ENCODE data around the gene ALCAM. TPM values are rescaled to one million over a fixed set of nuclear protein-coding genes. Genes with fewer than 3 reads are reported as not detected.

ALCAM gene
- total RNA-seq, 1 experiment from 2014 or later: 36.9 TPM

DNA sequence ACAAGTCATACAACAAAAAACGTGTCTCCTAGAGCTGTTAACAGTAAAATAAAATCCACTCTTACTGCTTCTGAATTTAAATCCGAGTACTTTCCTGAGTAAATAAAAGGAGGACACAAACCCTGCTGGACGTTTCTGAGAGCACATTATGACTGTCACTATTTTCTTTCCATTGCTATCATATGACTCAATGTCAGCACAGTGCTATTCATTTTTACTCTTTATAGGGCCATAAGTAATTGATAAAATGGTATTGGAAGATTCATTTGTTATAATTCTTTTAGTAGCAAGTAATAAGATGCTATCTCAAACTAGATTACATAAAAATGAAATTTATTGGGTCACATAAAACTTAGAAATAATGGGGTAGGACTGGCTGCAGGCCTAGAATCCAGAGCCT, 68.6 kb downstream of the ALCAM start:
- no peak for DNase-seq
- no peak overlapping the region for H3K4me3 ChIP-seq
- H3K36me3 ChIP-seq: no peaks in the 10 kb centered on the region
- H3K9me3 ChIP-seq: no peaks in the 10 kb centered on the region
- H3K27me3 ChIP-seq: no peaks in the 10 kb centered on the region

DNA sequence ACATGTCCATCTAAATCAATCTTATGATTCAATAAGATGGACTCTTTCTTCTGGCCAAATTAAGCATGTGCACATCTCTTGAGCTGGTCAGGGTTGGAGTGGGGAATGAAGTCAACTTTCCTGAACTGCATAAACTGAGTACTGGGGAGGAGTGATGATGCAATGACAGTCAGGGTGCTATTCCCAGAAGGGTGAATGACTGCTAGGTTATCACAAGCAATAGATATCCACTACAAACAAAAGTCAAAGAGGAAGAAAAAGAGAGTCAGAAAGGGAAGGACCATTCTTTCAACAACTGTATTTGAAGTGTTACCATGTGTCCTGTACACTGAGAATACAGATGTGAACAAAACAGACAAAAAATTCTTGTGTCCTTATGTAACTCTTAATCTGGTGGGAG, 70.0 kb downstream of the ALCAM start:
- Histone ChIP-seq H3K36me3 (no peaks in the 10 kb centered on the region), H3K27me3 (no peaks in the 10 kb centered on the region), H3K9me3 (no peaks in the 10 kb centered on the region), H3K4me3 (no peak overlapping the region)
- no peak for DNase-seq

DNA sequence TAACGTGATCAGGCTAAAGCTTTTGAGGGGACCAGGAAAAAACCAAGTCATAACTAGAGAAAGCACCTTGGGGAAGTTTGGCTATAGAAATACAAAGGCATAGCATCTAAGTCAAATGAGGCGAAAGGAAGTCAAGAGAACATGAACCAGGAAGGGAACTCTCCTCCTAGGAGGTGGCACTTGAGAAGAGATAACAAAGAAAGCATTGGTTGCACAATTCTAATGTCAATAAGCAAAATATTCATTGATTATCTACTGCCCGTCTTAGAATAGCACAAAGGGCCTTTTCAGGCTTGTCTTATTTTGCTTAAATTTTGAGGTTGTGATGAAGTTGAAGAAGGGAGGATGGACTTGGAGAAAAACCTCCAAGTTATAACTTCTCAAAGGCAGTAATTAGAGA, 73.4 kb downstream of the ALCAM start:
- H3K27me3 ChIP-seq: no peaks in the 10 kb centered on the region
- peaks cover 3% of the 10 kb centered on the region; the same call in 1 of the 2 replicates for H3K36me3 ChIP-seq
- peaks cover 4% of the 10 kb centered on the region for H3K9me3 ChIP-seq
- H3K4me3 ChIP-seq: no peak overlapping the region
- DNase-seq: no peak

DNA sequence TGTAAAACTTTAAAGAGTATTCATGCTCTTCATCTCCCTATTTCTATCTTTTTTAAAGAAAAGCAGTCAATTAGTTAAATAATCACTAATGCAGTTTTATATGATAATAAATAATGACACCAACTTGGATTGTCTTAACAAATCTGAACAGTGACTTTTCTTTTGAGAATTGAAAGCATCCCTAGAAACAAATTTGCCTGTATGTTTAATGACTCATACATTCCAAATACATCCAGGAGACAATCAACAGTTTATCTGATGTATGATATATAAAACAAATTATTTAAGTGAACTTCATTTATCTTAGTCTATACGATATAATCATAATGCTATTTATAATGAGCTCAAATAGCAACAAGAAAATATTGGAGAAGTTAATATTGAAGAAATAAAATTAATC, 78.0 kb downstream of the ALCAM start:
- H3K36me3 ChIP-seq: peaks cover 3% of the 10 kb centered on the region; the same call in 1 of the 2 replicates
- H3K4me3 ChIP-seq: no peak overlapping the region
- H3K27me3 ChIP-seq: no peaks in the 10 kb centered on the region
- no peak for DNase-seq
- peaks cover 4% of the 10 kb centered on the region for H3K9me3 ChIP-seq

DNA sequence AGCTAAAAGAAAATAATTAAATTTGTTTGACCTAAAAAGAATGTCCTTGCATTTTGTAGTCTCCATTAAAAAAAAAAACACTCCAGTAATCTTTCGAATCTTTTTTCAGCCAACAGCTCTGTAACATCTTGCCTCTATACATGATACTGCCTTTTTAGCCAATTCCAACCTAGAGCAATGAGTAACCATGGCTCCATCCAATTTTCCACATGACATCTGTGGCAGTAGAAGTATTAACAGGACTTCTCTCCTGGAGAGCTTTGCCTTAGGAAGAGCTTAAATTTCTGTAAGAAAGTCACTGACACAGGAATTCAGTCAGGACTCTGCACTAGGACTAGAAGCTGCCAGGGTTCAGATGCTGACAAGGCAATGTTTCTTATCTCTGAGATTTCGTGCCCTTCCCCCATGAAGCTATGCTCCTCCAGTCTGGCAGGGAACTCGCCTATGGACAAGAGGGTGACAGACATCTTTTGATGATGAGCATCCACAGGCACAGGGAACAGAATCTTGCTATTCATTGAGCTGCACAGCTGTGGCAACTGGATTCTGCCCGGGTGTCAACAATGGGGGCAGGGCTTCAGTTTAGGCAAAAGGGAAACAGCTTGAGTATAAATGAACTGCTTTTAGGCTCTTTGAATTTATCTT, 81.8 kb downstream of the ALCAM start:
- Histone ChIP-seq H3K27me3 (no peaks in the 10 kb centered on the region), H3K9me3 (peaks cover 7% of the 10 kb centered on the region), H3K36me3 (peaks cover 3% of the 10 kb centered on the region; the same call in 1 of the 2 replicates), H3K4me3 (no peak overlapping the region)
- no peak for DNase-seq

DNA sequence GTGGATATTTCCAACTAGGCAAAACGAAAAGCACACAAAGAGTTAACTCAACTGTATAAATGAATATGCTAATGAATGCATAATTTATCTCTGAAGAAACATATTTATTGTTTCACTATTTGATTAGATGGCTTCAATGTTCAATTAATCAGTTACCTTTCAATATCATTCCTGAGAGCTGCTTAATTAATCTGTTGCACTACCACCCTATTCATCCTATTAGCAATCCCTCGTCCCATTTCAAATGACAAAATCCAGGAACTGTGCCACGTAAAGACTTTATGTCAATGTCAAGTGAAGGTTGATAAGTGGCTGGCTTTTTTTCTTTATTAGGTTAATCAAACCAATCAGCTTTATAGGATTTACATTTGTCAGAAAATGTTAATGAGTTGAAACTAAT, 82.7 kb downstream of the ALCAM start:
- no peaks in the 10 kb centered on the region for H3K27me3 ChIP-seq
- H3K9me3 ChIP-seq: peaks cover 3% of the 10 kb centered on the region; the same call in 1 of the 2 replicates
- no peak for DNase-seq
- no peak overlapping the region for H3K4me3 ChIP-seq
- H3K36me3 ChIP-seq: no peaks in the 10 kb centered on the region

DNA sequence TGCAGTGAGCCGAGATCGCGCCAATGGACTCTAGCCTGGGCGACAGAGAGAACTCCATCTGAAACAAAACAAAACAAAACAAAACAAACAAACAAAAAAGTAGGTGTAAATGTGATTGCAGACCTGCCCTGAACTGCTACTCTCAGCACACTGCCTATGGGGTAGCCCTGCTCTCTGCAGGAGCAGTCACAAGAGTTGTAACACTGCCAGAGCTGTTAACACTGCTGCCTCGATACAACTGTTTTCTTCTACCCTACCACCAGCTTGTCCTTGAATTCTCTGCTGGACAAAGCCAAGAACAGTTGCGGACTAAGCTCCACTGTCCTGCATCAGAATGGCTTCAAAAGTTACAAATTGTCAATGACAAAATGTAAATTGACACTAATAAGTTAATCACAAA, 89.3 kb downstream of the ALCAM start:
- DNase-seq: no peak
- Histone ChIP-seq H3K27me3 (no peaks in the 10 kb centered on the region), H3K36me3 (no peaks in the 10 kb centered on the region), H3K9me3 (peaks cover 3% of the 10 kb centered on the region; the same call in 1 of the 2 replicates), H3K4me3 (no peak overlapping the region)

DNA sequence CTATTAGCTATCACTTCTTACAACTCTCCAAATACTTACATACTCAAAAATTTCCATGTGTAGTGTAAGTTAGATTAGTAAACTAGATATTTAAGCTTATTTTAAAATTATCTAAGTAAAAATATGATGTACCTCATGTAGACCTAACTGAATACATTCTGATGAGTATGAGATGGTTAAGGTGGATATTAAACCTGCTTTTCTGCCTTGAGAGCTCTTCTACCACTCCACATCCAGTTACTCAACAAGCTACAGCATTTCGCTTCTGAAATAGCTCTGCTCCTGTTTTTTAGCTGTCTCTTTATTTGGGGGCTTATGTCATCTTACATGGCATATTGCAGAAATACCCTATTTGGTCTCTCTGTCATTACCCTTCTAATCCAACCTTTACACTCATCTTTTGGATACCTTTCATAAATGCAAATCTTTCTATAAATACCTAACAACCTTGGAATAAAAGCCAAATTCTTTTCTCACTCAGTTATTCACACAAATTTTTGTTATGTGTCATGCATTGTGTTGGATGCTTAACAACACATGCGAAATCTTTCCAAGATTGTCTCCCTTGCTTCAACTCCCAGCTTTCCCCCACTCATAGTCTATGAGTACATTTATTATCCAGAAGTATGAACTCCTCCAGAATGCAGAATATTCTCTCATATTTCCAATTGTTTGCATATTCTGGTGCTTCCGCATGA, 92.0 kb downstream of the ALCAM start:
- Histone ChIP-seq H3K36me3 (no peaks in the 10 kb centered on the region), H3K9me3 (no peaks in the 10 kb centered on the region), H3K27me3 (no peaks in the 10 kb centered on the region), H3K4me3 (no peak overlapping the region)
- no peak for DNase-seq

DNA sequence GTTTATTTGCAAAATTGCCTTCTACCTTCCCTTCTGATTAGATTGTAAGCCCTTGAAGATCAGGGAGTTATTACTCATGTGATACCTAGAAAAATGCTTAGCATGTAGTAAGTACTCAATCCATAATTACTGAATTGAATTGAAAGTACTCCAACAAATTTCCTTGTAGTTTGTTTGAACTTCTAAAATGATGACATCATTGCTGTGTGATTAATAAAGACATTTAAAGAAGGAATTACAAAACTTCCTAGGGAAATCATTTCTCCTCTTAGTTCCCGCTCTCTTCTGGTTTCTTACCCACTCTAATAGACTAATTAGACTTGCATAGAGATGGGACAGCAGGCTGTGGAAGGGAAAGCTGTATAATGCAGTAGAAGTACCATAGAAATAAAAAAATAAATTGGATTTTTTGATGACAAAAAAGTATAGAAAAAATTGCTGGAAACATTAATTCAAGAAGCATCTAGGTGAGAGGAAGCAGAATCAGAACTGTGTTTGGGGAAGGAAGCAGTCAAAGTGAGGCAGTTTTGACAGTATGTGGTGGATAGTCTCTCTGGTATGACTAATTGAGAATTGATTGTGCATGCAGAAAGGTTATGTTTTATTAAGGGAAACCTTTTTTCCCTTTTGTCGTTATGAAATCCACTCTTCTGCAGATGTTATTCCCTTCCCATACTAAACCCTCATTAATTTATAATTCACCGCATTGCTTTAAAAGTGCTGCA, 93.0 kb downstream of the ALCAM start:
- no peaks in the 10 kb centered on the region for H3K27me3 ChIP-seq
- no peaks in the 10 kb centered on the region for H3K36me3 ChIP-seq
- no peak overlapping the region for H3K4me3 ChIP-seq
- no peaks in the 10 kb centered on the region for H3K9me3 ChIP-seq
- no peak for DNase-seq

DNA sequence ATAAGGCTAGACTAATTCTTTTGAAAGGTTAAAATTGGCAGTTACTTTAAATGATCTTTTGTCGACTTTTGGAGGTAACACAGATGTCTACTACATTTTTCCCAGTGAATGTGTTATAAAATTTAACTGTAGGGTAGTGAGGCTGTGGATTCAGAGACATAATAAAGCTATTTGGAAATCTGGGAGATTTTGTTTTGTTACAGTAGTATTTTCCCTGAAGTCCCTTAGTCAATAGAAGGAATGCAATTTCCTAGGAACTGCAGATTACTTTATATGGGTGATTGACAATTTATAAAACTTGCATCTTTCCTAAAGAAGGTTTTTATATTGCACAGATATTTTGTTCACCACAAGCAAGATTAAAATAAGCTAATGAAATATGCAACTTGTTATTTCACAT, 96.9 kb downstream of the ALCAM start:
- no peaks in the 10 kb centered on the region for H3K36me3 ChIP-seq
- no peaks in the 10 kb centered on the region for H3K9me3 ChIP-seq
- no peaks in the 10 kb centered on the region for H3K27me3 ChIP-seq
- DNase-seq: no peak
- no peak overlapping the region for H3K4me3 ChIP-seq

DNA sequence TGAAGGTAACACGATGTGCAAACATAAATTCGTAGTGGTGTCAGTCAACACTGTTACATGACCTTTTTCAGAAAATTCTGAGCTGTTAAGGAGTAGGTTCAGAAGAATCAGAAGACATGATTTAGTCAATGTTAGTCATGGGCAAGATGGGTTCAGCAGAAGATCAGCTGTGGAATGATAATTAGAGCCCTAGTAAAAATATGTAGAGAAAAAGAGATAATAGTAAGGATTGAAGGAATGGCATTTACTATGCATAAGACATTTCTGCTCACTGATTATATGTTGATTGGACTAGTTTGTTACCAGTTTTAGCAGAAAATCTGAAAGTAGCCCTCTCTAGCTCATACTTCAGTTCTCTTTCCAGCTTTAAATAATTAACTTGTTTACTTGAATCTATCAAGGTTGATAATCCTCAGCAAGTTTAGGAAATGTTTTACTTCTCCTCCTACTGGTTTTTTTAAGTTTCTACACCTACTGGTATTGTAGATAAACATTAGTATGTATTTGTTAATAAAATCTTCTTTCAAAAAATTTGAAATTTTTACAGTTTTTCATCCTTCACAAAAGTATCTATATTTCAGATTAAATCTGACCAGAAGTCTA, 98.6 kb downstream of the ALCAM start:
- H3K4me3 ChIP-seq: no peak overlapping the region
- DNase-seq: no peak
- H3K9me3 ChIP-seq: no peaks in the 10 kb centered on the region
- H3K36me3 ChIP-seq: no peaks in the 10 kb centered on the region
- H3K27me3 ChIP-seq: no peaks in the 10 kb centered on the region

DNA sequence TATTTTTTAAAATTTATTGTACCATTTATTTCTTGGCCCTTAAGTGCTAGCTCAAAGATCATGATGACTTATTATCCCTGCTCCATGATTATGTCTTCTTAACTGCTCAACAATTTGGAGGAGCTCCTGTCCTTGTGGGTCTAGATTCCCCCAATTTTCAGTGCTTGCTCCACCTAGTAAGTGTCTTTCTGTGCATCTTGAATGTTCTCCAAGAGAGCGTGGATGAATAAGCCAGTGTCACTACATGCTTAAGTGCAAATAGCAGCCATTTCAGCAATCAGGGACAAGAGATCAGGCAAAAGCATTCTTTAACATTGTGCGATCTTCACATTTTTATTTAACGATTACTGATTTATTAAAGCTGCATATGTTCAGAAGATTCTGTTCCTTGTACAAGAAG, 99.4 kb downstream of the ALCAM start:
- no peak overlapping the region for H3K4me3 ChIP-seq
- no peaks in the 10 kb centered on the region for H3K9me3 ChIP-seq
- no peak for DNase-seq
- no peaks in the 10 kb centered on the region for H3K27me3 ChIP-seq
- no peaks in the 10 kb centered on the region for H3K36me3 ChIP-seq

DNA sequence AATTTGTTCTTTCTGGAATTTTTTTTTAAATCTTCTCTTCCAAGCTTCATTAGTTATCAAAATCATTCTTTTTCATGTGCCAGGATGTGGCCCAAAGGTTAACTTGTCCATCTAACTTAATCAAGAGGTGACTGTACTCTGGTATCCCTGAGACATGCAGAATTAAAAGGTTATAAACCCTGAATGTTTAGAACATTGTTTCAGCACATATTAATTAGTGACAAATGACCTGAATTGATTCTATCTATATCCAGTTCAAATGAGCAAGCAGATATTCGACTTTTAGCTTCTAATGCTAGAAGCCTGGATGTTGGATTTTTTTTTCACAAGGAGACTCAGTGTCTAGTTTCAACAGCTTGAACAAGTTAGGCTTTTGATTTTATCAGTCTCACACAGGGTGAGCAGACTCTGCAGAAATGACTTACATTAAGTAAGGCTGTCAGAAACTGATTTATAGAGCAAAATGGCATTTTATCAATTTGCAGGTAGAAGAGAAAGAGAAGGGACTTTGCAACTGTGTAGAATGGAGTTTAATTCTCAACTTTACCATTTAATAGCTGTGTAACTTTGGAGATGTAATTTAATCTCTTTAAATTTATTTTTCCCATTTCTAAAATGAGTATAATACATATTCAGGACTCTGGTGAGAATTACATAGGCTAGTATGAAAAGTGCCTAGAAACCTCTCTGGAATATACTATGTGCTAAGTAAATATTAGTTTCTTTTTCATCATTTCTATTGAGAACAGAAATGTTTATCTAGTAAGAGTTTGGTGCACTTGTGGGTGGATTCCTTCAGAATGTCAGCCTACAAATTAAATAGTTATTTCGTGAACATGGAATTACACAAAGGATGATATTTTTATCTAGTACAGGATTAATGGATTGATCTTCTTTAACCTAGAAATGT, 100.0 kb downstream of the ALCAM start:
- Histone ChIP-seq H3K9me3 (no peaks in the 10 kb centered on the region), H3K27me3 (no peaks in the 10 kb centered on the region), H3K4me3 (no peak overlapping the region), H3K36me3 (no peaks in the 10 kb centered on the region)
- no peak for DNase-seq

DNA sequence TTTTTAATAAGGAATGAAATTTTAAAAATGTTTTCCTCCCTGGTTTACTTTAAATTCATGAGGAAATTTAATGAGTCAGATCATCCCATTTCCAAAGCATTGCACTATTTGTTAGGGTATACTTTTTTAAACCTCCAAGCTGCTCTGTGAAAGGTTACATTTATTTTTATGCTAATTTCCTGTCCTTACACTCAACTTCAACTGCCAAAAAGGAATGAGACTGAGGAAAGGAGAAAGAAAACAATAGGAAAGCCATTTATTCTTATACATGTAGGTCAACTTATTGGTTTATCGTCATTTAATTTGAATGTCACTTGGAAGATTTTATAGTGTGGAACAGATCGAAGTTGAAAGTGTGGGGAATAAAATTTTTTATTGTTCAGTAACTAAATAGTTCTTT, 104.1 kb downstream of the ALCAM start:
- no peak for DNase-seq
- Histone ChIP-seq H3K4me3 (no peak overlapping the region), H3K36me3 (no peaks in the 10 kb centered on the region), H3K27me3 (no peaks in the 10 kb centered on the region), H3K9me3 (no peaks in the 10 kb centered on the region)

DNA sequence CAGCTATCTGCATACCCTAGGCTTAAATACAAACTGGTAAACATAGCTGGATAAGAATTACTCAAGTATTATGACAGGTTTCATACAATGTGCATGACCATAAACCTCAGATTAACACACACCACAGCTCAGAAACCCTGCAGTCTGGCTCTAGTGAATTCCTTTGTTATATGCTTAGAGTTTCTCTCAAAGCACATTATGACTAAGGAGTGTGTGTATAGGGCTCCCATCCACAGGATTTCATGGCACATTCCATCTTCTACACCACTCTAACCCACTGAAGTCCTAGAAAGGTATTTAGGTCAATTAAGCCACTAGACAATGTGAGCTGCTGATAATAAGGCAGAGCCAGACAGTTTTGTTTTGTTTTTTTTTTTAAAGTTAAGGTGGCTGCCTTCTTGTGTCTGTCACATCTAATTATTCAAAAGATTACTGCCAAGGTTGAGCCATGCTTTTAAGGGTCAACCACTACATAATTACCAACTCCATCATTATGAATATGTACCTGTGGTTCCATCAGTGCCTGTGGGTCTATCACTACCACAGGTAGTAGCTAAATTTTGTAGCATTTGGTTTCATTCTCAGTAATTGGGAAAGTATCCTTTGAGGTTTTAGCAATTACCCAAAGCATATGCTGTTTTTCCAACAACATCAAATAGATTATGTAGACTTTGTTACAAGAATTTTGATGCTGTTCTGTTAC, 107.0 kb downstream of the ALCAM start:
- no peaks in the 10 kb centered on the region for H3K36me3 ChIP-seq
- no peaks in the 10 kb centered on the region for H3K27me3 ChIP-seq
- DNase-seq: peak; percentile 16
- no peak overlapping the region for H3K4me3 ChIP-seq
- peaks cover 6% of the 10 kb centered on the region for H3K9me3 ChIP-seq

DNA sequence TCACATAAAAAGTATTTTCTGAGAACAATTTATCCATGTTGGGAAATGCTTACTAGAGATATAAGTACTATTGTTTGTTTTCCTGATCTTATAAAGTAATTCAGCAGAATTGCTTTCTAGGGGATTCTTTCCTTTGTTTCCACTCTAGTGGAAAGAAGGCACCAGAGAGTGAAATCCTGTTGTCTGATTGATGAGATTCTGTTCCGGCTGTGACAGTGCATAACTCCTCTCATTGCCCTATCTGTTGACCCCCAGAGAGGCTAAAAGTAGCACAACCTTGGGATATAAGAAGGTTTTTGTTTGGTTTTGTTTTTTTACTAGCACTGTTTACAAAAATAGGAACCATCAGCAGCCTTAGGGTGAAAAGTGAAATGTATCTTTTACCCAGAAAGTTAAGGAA, 114.1 kb downstream of the ALCAM start:
- peaks cover 6% of the 10 kb centered on the region for H3K9me3 ChIP-seq
- no peaks in the 10 kb centered on the region for H3K36me3 ChIP-seq
- no peak overlapping the region for H3K4me3 ChIP-seq
- no peaks in the 10 kb centered on the region for H3K27me3 ChIP-seq
- DNase-seq: no peak
